Mesenchymal stem cell (in vitro differentiated cells and primary cell): ENCODE results near the gene PFKFB4.
A peak's percentile ranks its signal among the peaks of the same experiment; 100 is the strongest.

Experiments
- DNase-seq: peaks from one replicate; pipeline ENCODE4 v3.0.0-alpha.2; 2013
- H2AFZ ChIP-seq: one replicate; pipeline ENCODE4 v1.6.1; 2013; ENCODE audit warnings: low read depth, mild to moderate bottlenecking, control low read depth, inconsistent platforms, low read length, moderate library complexity
- H2AK5ac ChIP-seq: 2 replicates; pipeline ENCODE4 v1.6.1; 2013; ENCODE audit warnings: low read length, moderate library complexity, mild to moderate bottlenecking, inconsistent platforms; ENCODE audit not compliant: severe bottlenecking
- H2BK120ac ChIP-seq: one replicate; pipeline ENCODE4 v1.6.1; 2013; ENCODE audit warnings: low read depth, mild to moderate bottlenecking, inconsistent platforms, low read length, moderate library complexity
- H2BK12ac ChIP-seq, 2 experiments: one replicate each; pipeline ENCODE4 v1.6.1; 2013; ENCODE audit warnings: inconsistent platforms in 2 of 2, low read length in 2 of 2, mild to moderate bottlenecking in 2 of 2, moderate library complexity in 2 of 2, control low read depth in 1 of 2
- H2BK15ac ChIP-seq: one replicate; pipeline ENCODE4 v1.6.1; 2013; ENCODE audit warnings: mild to moderate bottlenecking, low read depth, inconsistent platforms; ENCODE audit not compliant: poor library complexity, severe bottlenecking
- H2BK5ac ChIP-seq: 2 replicates; pipeline ENCODE4 v1.6.1; 2013; ENCODE audit warnings: low read depth, mild to moderate bottlenecking, low read length, control low read depth, inconsistent platforms; ENCODE audit not compliant: poor library complexity, severe bottlenecking
- H3K14ac ChIP-seq, 2 experiments: one replicate each; pipeline ENCODE4 v1.6.1; 2013; ENCODE audit warnings: inconsistent platforms in 2 of 2, low read length in 2 of 2, control low read depth in 1 of 2, mild to moderate bottlenecking in 1 of 2, moderate library complexity in 1 of 2
- H3K18ac ChIP-seq, 2 experiments: one replicate each; pipeline ENCODE4 v1.6.1; 2013; ENCODE audit warnings: inconsistent platforms in 2 of 2, low read length in 2 of 2, control low read depth in 1 of 2, low read depth in 1 of 2, mild to moderate bottlenecking in 1 of 2
- H3K23ac ChIP-seq, 2 experiments: one replicate each; pipeline ENCODE4 v1.6.1; 2013; ENCODE audit warnings: inconsistent platforms in 2 of 2, low read length in 2 of 2, mild to moderate bottlenecking in 2 of 2, moderate library complexity in 2 of 2, control low read depth in 1 of 2
- H3K27ac ChIP-seq: 2 replicates; pipeline ENCODE4 v1.5.1; 2013; ENCODE audit warnings: mild to moderate bottlenecking, moderate library complexity, low read length, control low read depth, inconsistent platforms; ENCODE audit not compliant: poor library complexity, severe bottlenecking
- H3K27me3 ChIP-seq, 2 experiments: 2 replicates each; pipeline versions ENCODE4 v1.6.1 to v1.7.0; 2013; ENCODE audit warnings: low read length in 2 of 2, mild to moderate bottlenecking in 2 of 2, moderate library complexity in 2 of 2, control low read depth in 1 of 2, inconsistent platforms in 1 of 2; ENCODE audit not compliant: control insufficient read depth in 1 of 2, insufficient read depth in 1 of 2
- H3K36me3 ChIP-seq, 2 experiments: 2 replicates each; pipeline versions ENCODE4 v1.6.1 to v1.7.0; 2013; ENCODE audit warnings: low read length in 2 of 2, control low read depth in 1 of 2, inconsistent platforms in 1 of 2, low read depth in 1 of 2, mild to moderate bottlenecking in 1 of 2; ENCODE audit not compliant: insufficient read depth in 2 of 2, control insufficient read depth in 1 of 2
- H3K4ac ChIP-seq, 2 experiments: one replicate each; pipeline ENCODE4 v1.6.1; 2013; ENCODE audit warnings: inconsistent platforms in 2 of 2, low read length in 2 of 2, mild to moderate bottlenecking in 2 of 2, moderate library complexity in 2 of 2, control low read depth in 1 of 2, low read depth in 1 of 2
- H3K4me1 ChIP-seq: 2 replicates; pipeline ENCODE4 v1.6.1; 2013; ENCODE audit warnings: low read depth, low read length, control low read depth; ENCODE audit not compliant: control insufficient read depth, insufficient read depth
- H3K4me2 ChIP-seq: 2 replicates; pipeline ENCODE4 v1.6.1; 2013; ENCODE audit warnings: low read length, mild to moderate bottlenecking, inconsistent platforms; ENCODE audit not compliant: poor library complexity, severe bottlenecking
- H3K4me3 ChIP-seq, 2 experiments: 2 replicates each; pipeline versions ENCODE4 v1.5.1 to v1.7.0; 2013; ENCODE audit warnings: low read length in 2 of 2, mild to moderate bottlenecking in 2 of 2, control low read depth in 1 of 2, low read depth in 1 of 2; ENCODE audit not compliant: insufficient read depth in 1 of 2
- H3K79me1 ChIP-seq: replicated peaks from 2 replicates; pipeline ENCODE4 v1.6.1; 2013; ENCODE audit warnings: mild to moderate bottlenecking, control low read depth, low read length, inconsistent platforms; ENCODE audit not compliant: poor library complexity, severe bottlenecking
- H3K9ac ChIP-seq: 2 replicates; pipeline ENCODE4 v1.7.0; 2013; ENCODE audit warnings: mild to moderate bottlenecking, low read length, moderate library complexity
- H3K9me3 ChIP-seq: 2 replicates; pipeline ENCODE4 v1.7.0; 2013; ENCODE audit warnings: mild to moderate bottlenecking, low read length; ENCODE audit not compliant: control insufficient read depth
- H4K8ac ChIP-seq: one replicate; pipeline ENCODE4 v1.6.1; 2013; ENCODE audit warnings: inconsistent platforms, mild to moderate bottlenecking, low read length, moderate library complexity
- H4K91ac ChIP-seq: one replicate; pipeline ENCODE4 v1.6.1; 2013; ENCODE audit warnings: mild to moderate bottlenecking, low read length, inconsistent platforms
- WGBS: methylation state at CpG from one replicate; pipeline ENCODE4 v1.1.7; 2013; ENCODE audit warnings: mixed read lengths; 5-methylcytosine and 5-hydroxymethylcytosine counted together

Gene PFKFB4

DNA sequence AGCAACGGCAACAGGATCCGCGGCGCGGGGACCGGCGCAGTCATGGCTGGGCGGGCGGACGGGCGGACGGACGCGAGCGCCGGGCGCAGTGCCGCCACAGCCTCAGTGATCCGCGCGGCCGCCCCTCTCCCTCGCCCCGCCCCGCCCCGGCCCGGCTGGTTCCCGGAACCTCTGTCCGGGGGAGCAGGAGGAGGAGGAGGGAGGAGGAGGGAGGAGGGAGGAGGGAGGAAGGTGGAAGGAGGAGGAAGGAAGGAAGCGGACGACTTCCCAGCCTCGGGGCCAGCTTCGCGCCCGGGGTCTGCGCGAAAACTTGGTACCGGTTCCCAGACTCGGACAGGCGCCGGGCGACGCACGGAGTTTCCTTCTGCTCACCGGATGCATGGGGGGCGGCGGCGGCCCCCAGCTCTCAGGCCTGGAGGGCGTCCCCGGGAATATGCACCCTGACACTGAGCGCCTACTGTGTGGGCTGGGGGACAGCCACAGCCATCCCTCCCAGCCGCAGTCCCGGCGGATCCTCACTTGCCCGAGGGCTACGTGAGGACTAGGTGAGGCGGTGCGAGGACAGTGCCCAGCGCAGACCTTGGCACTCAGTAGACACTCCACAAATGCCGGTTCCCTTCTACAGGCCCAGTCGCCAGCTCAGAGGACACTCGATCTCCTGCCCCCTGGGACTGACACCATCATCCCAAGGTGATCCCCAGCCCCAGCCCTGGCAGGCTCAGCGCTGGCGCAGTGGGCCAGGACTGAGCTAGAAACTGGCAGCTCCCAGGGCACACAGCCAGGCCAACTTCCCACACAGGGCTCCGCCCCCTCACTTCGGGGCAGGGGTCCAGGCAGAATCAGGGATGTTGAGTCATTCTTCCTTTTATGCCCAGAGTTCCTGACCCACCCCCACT is 52.3 kb downstream of the PFKFB4 start, which contains the start of gene SHISA5:
Gene SHISA5, minus strand, starts transcription at position 124 of the 896 bp plus-strand sequence. Its CDS starts 80 bp downstream, at position 44.
- peak within 1 kb of the TSS; percentile 14 to 92 for H3K23ac ChIP-seq
- H3K4ac ChIP-seq, result peak within 1 kb of the TSS; percentile 83 to 97
- H2BK120ac ChIP-seq, result peak within 1 kb of the TSS; percentile 58
- H2BK5ac ChIP-seq, result peak within 1 kb of the TSS; percentile 80
- peak within 1 kb of the TSS; percentile 84 to 90 for H3K4me3 ChIP-seq
- H3K14ac ChIP-seq, result peak within 1 kb of the TSS; percentile 19 to 99
- peak within 1 kb of the TSS; percentile 41 for H3K27ac ChIP-seq
- peaks cover 16 to 19% of the 10 kb centered on the region in 2 experiments for H3K36me3 ChIP-seq
- peak within 1 kb of the TSS; percentile 91 for H3K9ac ChIP-seq
- peaks cover 32% of the 10 kb centered on the region for H3K4me1 ChIP-seq
- H3K4me2 ChIP-seq, result peak within 1 kb of the TSS; percentile 94
- H3K79me1 ChIP-seq, result peaks cover 15% of the 10 kb centered on the region
- peak within 1 kb of the TSS; percentile 98 for H4K91ac ChIP-seq
- 17% methylated on average over 36 of the region's 66 CpGs for WGBS
- no peaks in the 10 kb centered on the region for H3K9me3 ChIP-seq
- H2BK12ac ChIP-seq, result peak within 1 kb of the TSS; percentile 51 to 96
- peak within 1 kb of the TSS; percentile 53 for H2BK15ac ChIP-seq
- no peaks in the 10 kb centered on the region for H3K27me3 ChIP-seq
- peak within 1 kb of the TSS; percentile 17 for H2AK5ac ChIP-seq
- peak within 1 kb of the TSS; percentile 86 for H2AFZ ChIP-seq
- peak; percentile 61 for DNase-seq
- peak within 1 kb of the TSS; percentile 93 to 99 for H3K18ac ChIP-seq
- peak within 1 kb of the TSS; percentile 98 for H4K8ac ChIP-seq

GRCh38 chr3:48503401-48504050 is 53.1 kb downstream of the PFKFB4 start:
- peaks cover 15% of the 10 kb centered on the region for H3K79me1 ChIP-seq
- WGBS, result 5% methylated on average over 19 of the region's 26 CpGs
- peak overlapping the region; percentile 41 for H3K27ac ChIP-seq
- peak overlapping the region; percentile 91 for H3K9ac ChIP-seq
- H2BK15ac ChIP-seq, result peak overlapping the region; percentile 38
- H3K4me2 ChIP-seq, result peak overlapping the region; percentile 94
- peak overlapping the region; percentile 14 to 92 for H3K23ac ChIP-seq
- H3K4ac ChIP-seq, result peak overlapping the region; percentile 50 to 97
- no peaks in the 10 kb centered on the region for H3K9me3 ChIP-seq
- peak overlapping the region; percentile 74 for H4K8ac ChIP-seq
- H3K18ac ChIP-seq, result peak overlapping the region; percentile 93 to 99
- H2AFZ ChIP-seq, result peak overlapping the region; percentile 86
- peaks cover 19 to 22% of the 10 kb centered on the region in 2 experiments for H3K36me3 ChIP-seq
- no peaks in the 10 kb centered on the region for H3K27me3 ChIP-seq
- peak overlapping the region; percentile 92 for H4K91ac ChIP-seq
- H3K14ac ChIP-seq, result peak overlapping the region; percentile 19 to 99
- H2BK12ac ChIP-seq, result peak overlapping the region in 1 of 2 experiments; percentile 90
- H3K4me3 ChIP-seq, result peak overlapping the region; percentile 84 to 90
- peak overlapping the region; percentile 58 for H2BK120ac ChIP-seq
- DNase-seq, result peak; percentile 66
- peak overlapping the region; percentile 14 for H2AK5ac ChIP-seq
- H2BK5ac ChIP-seq, result peak overlapping the region; percentile 80
- peaks cover 32% of the 10 kb centered on the region for H3K4me1 ChIP-seq

- H3K14ac ChIP-seq, result no peak overlapping the region
- H2AFZ ChIP-seq, result no peak overlapping the region
- peak overlapping the region in 1 of 2 experiments; percentile 15 for H3K4ac ChIP-seq
- no peak overlapping the region for H2AK5ac ChIP-seq
- 95% methylated on average over 6 of the region's 6 CpGs for WGBS
- peak overlapping the region in 1 of 2 experiments; percentile 90 for H3K4me3 ChIP-seq
- no peak overlapping the region for H2BK120ac ChIP-seq
- peaks cover 24 to 27% of the 10 kb centered on the region in 2 experiments for H3K36me3 ChIP-seq
- H2BK5ac ChIP-seq, result no peak overlapping the region
- no peak overlapping the region for H4K91ac ChIP-seq
- H3K23ac ChIP-seq, result no peak overlapping the region
- no peak overlapping the region for H4K8ac ChIP-seq
- peak overlapping the region; percentile 91 for H3K9ac ChIP-seq
- no peak overlapping the region for H3K4me2 ChIP-seq
- peaks cover 31% of the 10 kb centered on the region for H3K4me1 ChIP-seq
- no peak overlapping the region for H2BK15ac ChIP-seq
- H3K27me3 ChIP-seq, result no peaks in the 10 kb centered on the region
- peaks cover 15% of the 10 kb centered on the region for H3K79me1 ChIP-seq
- H2BK12ac ChIP-seq, result peak overlapping the region in 1 of 2 experiments; percentile 8
- DNase-seq, result no peak
- H3K18ac ChIP-seq, result peak overlapping the region in 1 of 2 experiments; percentile 37
- H3K27ac ChIP-seq, result no peak overlapping the region
- no peaks in the 10 kb centered on the region for H3K9me3 ChIP-seq
Observed at GRCh38 chr3:48502728-48503168, 53.9 kb downstream of the PFKFB4 start.
